Stimulated activated naive B cell treated with anti-CD40 and anti-IgM and Interleukin-4, amounts not matched to agents 10 μg/mL and 1 μg/mL and 100 μg/mL, for 72 hours (primary cell): ENCODE data around the gene ZNF584.
"Not testable (repeated sequence)": the region's sequence is repeated elsewhere in the genome, so short reads cannot be mapped to it uniquely, and the experiment has no call there.

Experiments
- ATAC-seq, 2 donors: fragments of 150-1000 bp; cut with Tn5 transposase; replicated peaks; 2 replicates each; pipeline ENCODE4 v1.10.0; 2021; ENCODE audit warnings: moderate library complexity in 1 of 2
- DNase-seq: peaks from one replicate; pipeline ENCODE4 v3.0.0; 2021
- H3K27ac Mint-ChIP-seq: one replicate; pipeline ENCODE4 v1.8.0; 2022; ENCODE audit warnings: mild to moderate bottlenecking, mixed read lengths
- H3K27me3 Mint-ChIP-seq, 2 donors: one replicate each; pipeline ENCODE4 v1.8.0; 2022; ENCODE audit warnings: mixed read lengths in 2 of 2
- H3K36me3 Mint-ChIP-seq, 2 donors: one replicate each; pipeline ENCODE4 v1.8.0; 2022; ENCODE audit warnings: mixed read lengths in 2 of 2, mild to moderate bottlenecking in 1 of 2
- H3K4me1 Mint-ChIP-seq, 2 donors: one replicate each; pipeline ENCODE4 v1.8.0; 2022; ENCODE audit warnings: mixed read lengths in 2 of 2, mild to moderate bottlenecking in 1 of 2
- H3K4me3 Mint-ChIP-seq, 2 donors: one replicate each; pipeline ENCODE4 v1.8.0; 2022; ENCODE audit warnings: mild to moderate bottlenecking in 2 of 2, mixed read lengths in 2 of 2, moderate library complexity in 1 of 2
- H3K9me3 Mint-ChIP-seq, 2 donors: one replicate each; pipeline ENCODE4 v1.8.0; 2022; ENCODE audit warnings: mixed read lengths in 2 of 2, mild to moderate bottlenecking in 1 of 2

Gene ZNF584

GRCh38 chr19:58394821-58395219, 13.6 kb upstream of the ZNF584 start:
- Mint-ChIP-seq H3K27ac (peak overlapping the region; percentile 69), H3K4me1 (peaks cover 23 to 43% of the 10 kb centered on the region in 2 donors), H3K4me3 (no peak overlapping the region), H3K36me3 (peaks cover 37 to 53% of the 10 kb centered on the region in 2 donors), H3K9me3 (no peaks in the 10 kb centered on the region), H3K27me3 (peaks cover 7 to 12% of the 10 kb centered on the region in 2 donors)
- DNase-seq (no peak), ATAC-seq (peak; percentile 17 to 27)

DNA sequence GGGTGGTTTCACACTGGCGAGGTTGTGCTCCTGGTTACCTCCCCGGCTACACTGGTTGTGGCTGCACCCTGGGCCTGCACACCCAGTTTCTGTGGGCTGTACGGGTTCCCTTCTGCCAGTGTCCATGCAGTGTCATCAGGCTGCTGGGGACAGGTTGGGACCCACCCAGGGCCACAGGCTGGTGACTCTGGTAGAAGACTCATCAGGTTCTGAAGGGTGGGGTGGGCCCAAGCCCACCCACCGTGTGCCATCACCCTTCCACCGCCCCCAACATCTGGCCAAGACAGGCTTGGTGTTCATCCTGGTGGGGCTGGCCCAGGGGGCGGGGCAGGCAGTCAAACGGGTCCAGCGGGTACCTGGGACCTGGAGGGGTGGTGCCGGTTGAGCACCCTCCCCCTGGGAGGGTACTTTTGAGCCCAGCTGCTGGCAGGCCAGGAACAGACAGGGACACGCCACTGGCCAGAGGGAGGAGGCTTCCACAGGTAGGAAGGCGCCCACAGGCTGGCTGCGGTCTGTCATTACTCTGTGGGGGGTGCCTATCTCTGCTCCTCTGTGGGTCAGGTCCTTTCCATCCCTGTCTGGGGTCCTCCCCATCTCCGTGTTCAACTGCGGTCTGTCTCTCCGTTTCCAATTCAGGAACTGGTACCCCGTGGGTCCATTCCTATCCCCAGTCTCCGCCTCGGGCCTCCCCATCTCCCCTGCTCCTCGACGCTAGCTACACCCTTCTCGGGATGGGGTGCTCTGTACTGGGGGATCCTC, 13.1 kb upstream of the ZNF584 start, which contains the start of gene RNF225:
RNF225 (plus strand) TSS at position 437 of the 759 bp plus-strand sequence. CDS start 434 bp downstream, outside the sequence.
- peak; percentile 23 to 31 for ATAC-seq
- H3K9me3 Mint-ChIP-seq = no peaks in the 10 kb centered on the region
- DNase-seq = no peak
- H3K27ac Mint-ChIP-seq = peak within 1 kb of the TSS; percentile 69
- H3K4me3 Mint-ChIP-seq = peak within 1 kb of the TSS; percentile 29 to 55
- peaks cover 7 to 12% of the 10 kb centered on the region in 2 donors for H3K27me3 Mint-ChIP-seq
- H3K4me1 Mint-ChIP-seq = peaks cover 26 to 45% of the 10 kb centered on the region in 2 donors
- peaks cover 37 to 53% of the 10 kb centered on the region in 2 donors for H3K36me3 Mint-ChIP-seq

GRCh38 chr19:58395979-58396627, 12.3 kb upstream of the ZNF584 start:
- no peaks in the 10 kb centered on the region for H3K9me3 Mint-ChIP-seq
- no peak for DNase-seq
- peaks cover 28 to 45% of the 10 kb centered on the region in 2 donors for H3K4me1 Mint-ChIP-seq
- peaks cover 32 to 45% of the 10 kb centered on the region in 2 donors for H3K36me3 Mint-ChIP-seq
- no peak overlapping the region for H3K27ac Mint-ChIP-seq
- peaks cover 7 to 12% of the 10 kb centered on the region in 2 donors for H3K27me3 Mint-ChIP-seq
- H3K4me3 Mint-ChIP-seq = peak overlapping the region; percentile 29 to 55
- ATAC-seq = peak in 1 of 2 donors; percentile 6

- Mint-ChIP-seq H3K27me3 (peaks cover 7 to 12% of the 10 kb centered on the region in 2 donors), H3K4me3 (peak overlapping the region; percentile 4 to 35), H3K27ac (no peak overlapping the region), H3K36me3 (peaks cover 32 to 42% of the 10 kb centered on the region in 2 donors), H3K4me1 (peaks cover 30 to 51% of the 10 kb centered on the region in 2 donors), H3K9me3 (no peaks in the 10 kb centered on the region)
- ATAC-seq (no peak), DNase-seq (no peak)
Measured at GRCh38 chr19:58396691-58397532, 11.5 kb upstream of the ZNF584 start.

- ATAC-seq = no peak
- Mint-ChIP-seq H3K4me1 (peaks cover 30 to 51% of the 10 kb centered on the region in 2 donors), H3K36me3 (peaks cover 32 to 39% of the 10 kb centered on the region in 2 donors), H3K4me3 (peak overlapping the region in 1 of 2 donors; percentile 35), H3K27me3 (peaks cover 7 to 12% of the 10 kb centered on the region in 2 donors), H3K9me3 (no peaks in the 10 kb centered on the region), H3K27ac (no peak overlapping the region)
- DNase-seq = no peak
Measured at GRCh38 chr19:58397533-58398037, 10.9 kb upstream of the ZNF584 start.

DNA sequence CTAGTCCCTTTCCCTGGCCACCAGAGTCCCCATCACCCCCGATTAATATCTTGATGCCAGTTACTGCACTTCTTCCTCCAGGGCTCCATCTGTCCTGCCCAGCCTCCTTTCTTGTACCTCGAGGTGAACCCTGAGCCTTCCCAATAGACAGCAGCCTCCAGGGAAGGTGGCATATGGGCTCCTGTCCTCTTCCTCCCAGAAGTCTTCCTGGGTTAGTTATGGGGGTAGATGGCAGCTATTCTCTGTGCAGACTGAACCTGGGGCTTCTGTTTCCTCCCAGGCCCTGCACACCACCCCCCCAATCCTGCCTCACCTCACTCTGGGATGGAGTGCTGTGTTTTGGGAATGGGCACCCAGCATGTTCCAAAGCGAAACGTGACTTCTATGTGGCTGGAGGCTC, 10.4 kb upstream of the ZNF584 start:
- no peaks in the 10 kb centered on the region for H3K9me3 Mint-ChIP-seq
- peaks cover 27 to 34% of the 10 kb centered on the region in 2 donors for H3K36me3 Mint-ChIP-seq
- no peak overlapping the region for H3K4me3 Mint-ChIP-seq
- peaks cover 26 to 47% of the 10 kb centered on the region in 2 donors for H3K4me1 Mint-ChIP-seq
- no peak overlapping the region for H3K27ac Mint-ChIP-seq
- DNase-seq = no peak
- no peak for ATAC-seq
- H3K27me3 Mint-ChIP-seq = peaks cover 7 to 12% of the 10 kb centered on the region in 2 donors

DNA sequence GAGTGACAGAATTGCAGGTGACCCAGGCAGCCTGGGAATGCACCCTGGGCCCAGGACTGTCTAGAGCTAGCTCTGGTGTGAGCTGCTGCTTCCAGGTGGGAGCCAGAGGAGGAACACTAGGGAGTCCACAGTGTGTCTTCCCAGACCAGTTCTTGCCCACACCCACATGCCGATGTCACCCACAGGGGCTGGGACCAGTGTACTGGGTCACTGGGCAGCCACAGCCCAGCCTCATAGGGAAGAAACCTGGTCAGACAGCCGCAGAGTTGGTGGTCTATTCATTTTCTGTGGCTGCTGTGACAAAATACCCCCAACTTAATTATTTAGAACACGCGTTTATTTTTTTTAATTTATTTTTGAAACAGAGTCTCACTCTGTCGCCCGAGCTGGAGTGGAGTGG, 9.9 kb upstream of the ZNF584 start:
- ATAC-seq (no peak), DNase-seq (no peak)
- Mint-ChIP-seq H3K27ac (no peak overlapping the region), H3K9me3 (no peaks in the 10 kb centered on the region), H3K4me1 (peaks cover 26 to 43% of the 10 kb centered on the region in 2 donors), H3K4me3 (no peak overlapping the region), H3K27me3 (peaks cover 7 to 12% of the 10 kb centered on the region in 2 donors), H3K36me3 (peaks cover 24 to 29% of the 10 kb centered on the region in 2 donors)

- Mint-ChIP-seq H3K27me3 (peaks cover 7 to 12% of the 10 kb centered on the region in 2 donors), H3K4me1 (peaks cover 19 to 29% of the 10 kb centered on the region in 2 donors), H3K4me3 (peak overlapping the region in 1 of 2 donors; percentile 97), H3K36me3 (peaks cover 10 to 16% of the 10 kb centered on the region in 2 donors), H3K27ac (no peak overlapping the region), H3K9me3 (no peaks in the 10 kb centered on the region)
- DNase-seq (no peak), ATAC-seq (no peak)
Measured at GRCh38 chr19:58399903-58400302, 8.5 kb upstream of the ZNF584 start.

GRCh38 chr19:58400316-58400915, 8.0 kb upstream of the ZNF584 start:
- peaks cover 19 to 29% of the 10 kb centered on the region in 2 donors for H3K4me1 Mint-ChIP-seq
- H3K4me3 Mint-ChIP-seq = peak overlapping the region; percentile 92 to 97
- no peaks in the 10 kb centered on the region for H3K9me3 Mint-ChIP-seq
- no peak for ATAC-seq
- H3K27me3 Mint-ChIP-seq = peaks cover 7 to 12% of the 10 kb centered on the region in 2 donors
- peaks cover 6 to 13% of the 10 kb centered on the region in 2 donors for H3K36me3 Mint-ChIP-seq
- no peak for DNase-seq
- H3K27ac Mint-ChIP-seq = peak overlapping the region; percentile 94

DNA sequence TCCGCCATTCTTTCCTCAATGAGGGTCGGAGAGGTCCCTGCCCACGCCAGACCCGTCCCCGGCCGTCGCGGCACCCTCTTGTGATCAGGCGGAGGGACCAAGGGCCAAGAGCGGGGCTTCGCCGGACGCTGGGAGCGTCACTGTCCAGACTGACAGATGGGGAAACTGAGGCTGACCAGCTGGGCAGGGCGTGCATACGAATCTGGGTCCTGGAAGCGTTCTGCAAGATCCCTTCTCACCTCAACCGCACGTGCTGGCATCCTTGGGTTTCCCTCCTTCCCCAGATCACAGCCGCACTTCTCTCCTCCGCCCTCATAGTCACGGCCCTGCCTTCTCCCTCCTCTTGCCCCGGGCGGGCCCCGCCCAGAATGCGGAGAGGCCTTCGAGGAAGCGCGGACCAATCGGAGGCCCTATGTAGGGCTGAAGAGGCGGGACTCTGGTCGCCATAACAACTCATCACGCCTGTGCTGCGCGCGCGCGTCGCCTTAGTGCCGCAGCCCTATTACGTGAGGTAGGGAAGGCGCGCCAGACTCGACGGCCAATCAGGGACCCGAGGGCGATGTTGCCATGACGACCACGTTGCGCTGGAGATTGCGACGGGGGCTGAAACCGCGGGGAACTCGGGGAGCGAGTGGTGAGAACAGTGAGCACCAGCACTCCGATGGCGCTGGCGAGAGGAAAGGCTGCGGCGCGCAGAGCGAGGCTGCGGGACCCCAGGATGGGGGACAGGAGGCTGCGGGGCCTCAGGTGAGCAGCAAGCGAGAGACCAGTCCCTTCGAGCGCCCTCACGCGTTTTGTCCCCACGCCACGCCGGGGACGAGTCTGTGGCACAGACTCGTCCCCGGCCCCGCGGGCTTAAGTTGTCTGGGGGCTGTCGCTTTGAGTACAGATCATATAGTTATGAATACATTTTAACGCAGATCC, 7.3 kb upstream of the ZNF584 start:
- Mint-ChIP-seq H3K4me1 (peaks cover 14 to 21% of the 10 kb centered on the region in 2 donors), H3K9me3 (no peaks in the 10 kb centered on the region), H3K27ac (peak overlapping the region; percentile 94), H3K27me3 (peaks cover under 1 to 7% of the 10 kb centered on the region in 2 donors), H3K36me3 (peaks cover 0 to 6% of the 10 kb centered on the region in 2 donors), H3K4me3 (peak overlapping the region; percentile 92 to 97)
- DNase-seq (peak; percentile 99), ATAC-seq (peak; percentile 97 to 99)

GRCh38 chr19:58401840-58402421, 6.5 kb upstream of the ZNF584 start:
- H3K36me3 Mint-ChIP-seq = peaks cover 0 to 14% of the 10 kb centered on the region in 2 donors
- H3K27me3 Mint-ChIP-seq = peaks cover 0 to 7% of the 10 kb centered on the region in 2 donors
- H3K4me3 Mint-ChIP-seq = peak overlapping the region; percentile 92 to 97
- no peak for DNase-seq
- peak overlapping the region; percentile 67 for H3K27ac Mint-ChIP-seq
- ATAC-seq = no peak
- H3K4me1 Mint-ChIP-seq = peaks cover 19 to 27% of the 10 kb centered on the region in 2 donors
- no peaks in the 10 kb centered on the region for H3K9me3 Mint-ChIP-seq

DNA sequence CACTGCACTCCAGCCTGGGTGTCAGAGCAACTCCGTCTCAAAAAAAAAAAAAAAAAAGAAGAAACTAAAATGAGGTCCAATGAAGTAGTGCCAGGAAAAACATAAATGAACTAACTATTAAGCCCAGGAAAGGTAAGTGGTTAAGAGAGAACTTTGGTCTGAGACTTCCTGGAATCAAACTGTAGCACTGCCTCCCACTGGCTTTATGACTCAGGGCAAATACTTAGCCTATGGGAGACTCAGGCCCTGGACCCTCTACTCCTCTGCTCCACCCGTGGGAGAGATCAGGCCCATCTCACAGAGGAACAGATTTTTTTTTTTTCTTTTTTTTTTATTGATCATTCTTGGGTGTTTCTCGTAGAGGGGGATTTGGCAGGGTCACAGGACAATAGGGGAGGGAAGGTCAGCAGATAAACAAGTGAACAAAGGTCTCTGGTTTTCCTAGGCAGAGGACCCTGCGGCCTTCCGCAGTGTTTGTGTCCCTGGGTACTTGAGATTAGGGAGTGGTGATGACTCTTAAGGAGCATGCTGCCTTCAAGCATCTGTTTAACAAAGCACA, 4.5 kb upstream of the ZNF584 start:
- not testable (repeated sequence) for H3K27ac Mint-ChIP-seq, ATAC-seq, H3K9me3 Mint-ChIP-seq, H3K27me3 Mint-ChIP-seq, DNase-seq, H3K4me3 Mint-ChIP-seq
- Mint-ChIP-seq H3K36me3 (peaks cover 0 to 12% of the 10 kb centered on the region in 2 donors), H3K4me1 (peaks cover 30 to 41% of the 10 kb centered on the region in 2 donors)
